NCI-H345 (cell line): Measurements from ENCODE around the gene UPP1.
A peak's percentile ranks its signal among the peaks of the same experiment; 100 is the strongest.
"Not testable (repeated sequence)": the region's sequence is repeated elsewhere in the genome, so short reads cannot be mapped to it uniquely, and the experiment has no call there.

ENCODE experiments used
- DNase-seq: peaks from one replicate; lab custom pipeline; 2025; lab: John Stamatoyannopoulos, UW

UPP1 gene

GRCh38 chr7:48089046-48090003 lies at the start of gene UPP1:
Gene UPP1, plus strand, starts transcription at chr7:48089265. Its CDS starts 5,519 bp downstream, at chr7:48094784.
- DNase-seq: peak; percentile 81

- DNase-seq: no peak
These were observed 48.0 kb upstream of the UPP1 start for GRCh38 chr7:48040944-48041652.

- DNase-seq: no peak
These were observed 47.5 kb upstream of the UPP1 start for GRCh38 chr7:48041653-48041970.

- DNase-seq: no peak
These were observed 46.8 kb upstream of the UPP1 start for GRCh38 chr7:48042216-48042615.

DNA sequence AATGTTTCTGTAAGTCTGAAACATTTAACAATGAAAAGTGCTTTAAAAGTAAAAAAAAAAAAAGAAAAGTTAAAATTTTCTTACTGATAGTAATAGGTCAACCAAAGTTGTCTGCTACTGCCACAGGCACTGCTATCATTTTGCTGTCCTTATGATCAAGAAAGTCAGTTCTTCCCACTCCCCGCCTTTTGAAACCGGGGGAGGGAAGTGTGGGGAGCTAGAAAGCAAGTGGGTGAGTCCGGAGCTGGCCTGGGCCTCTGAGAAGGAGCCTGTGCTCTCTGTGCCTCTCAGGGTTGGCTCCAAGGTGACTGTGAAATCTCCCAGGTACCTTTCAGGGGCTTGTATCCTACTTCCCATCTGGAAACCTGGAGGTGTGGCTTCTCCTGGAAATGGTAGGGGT lies 46.4 kb upstream of the UPP1 start:
- DNase-seq: no peak

- DNase-seq: no peak
These were observed 43.8 kb upstream of the UPP1 start for GRCh38 chr7:48045195-48045765.

- no peak for DNase-seq
These were observed 42.6 kb upstream of the UPP1 start for GRCh38 chr7:48046458-48046857.

GRCh38 chr7:48048113-48048512 lies 41.0 kb upstream of the UPP1 start:
- no peak for DNase-seq

GRCh38 chr7:48049850-48050249 lies 39.2 kb upstream of the UPP1 start:
- no peak for DNase-seq

DNA sequence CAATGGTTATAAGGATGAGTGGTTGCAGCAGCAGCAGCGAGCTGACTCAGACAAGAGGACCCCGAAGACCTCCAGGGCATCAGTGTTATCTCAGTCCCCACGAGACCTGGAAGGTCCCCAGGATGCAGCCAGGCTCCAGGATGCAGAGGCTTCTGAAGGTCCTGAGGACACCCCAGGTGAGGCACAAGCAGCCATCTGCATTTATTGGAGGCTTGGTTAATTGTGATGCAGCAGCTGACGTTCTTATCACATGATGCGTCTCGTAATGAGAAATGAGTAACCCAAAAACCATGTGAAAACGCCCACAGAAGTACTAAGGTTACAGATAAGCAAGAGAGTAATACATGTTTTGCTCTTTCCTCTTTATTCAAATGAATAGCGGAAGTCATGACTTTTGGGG lies 36.3 kb upstream of the UPP1 start:
- DNase-seq: no peak

DNA sequence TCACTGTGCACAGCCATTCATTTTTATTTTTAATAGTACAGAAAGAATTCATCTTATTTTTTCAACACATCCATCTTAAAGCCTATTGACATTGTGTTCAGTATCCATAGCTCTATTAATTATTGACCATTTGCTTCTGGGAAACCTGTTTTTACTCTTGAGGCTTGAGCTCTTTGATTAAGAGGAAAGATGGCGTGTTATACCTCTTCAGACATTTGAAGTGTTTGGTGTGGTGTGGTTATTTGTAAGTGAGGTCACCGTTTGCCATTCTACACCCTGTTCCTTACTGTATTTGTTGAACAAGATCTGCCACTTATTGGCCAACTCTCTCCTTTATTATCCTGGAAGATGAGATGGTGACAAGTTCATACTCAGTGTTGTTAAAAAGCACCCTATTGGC lies 35.3 kb upstream of the UPP1 start:
- DNase-seq: no peak

- DNase-seq: no peak
These were observed 30.1 kb upstream of the UPP1 start for GRCh38 chr7:48058990-48059389.

GRCh38 chr7:48059706-48060105 lies 29.4 kb upstream of the UPP1 start:
- DNase-seq: no peak

GRCh38 chr7:48063985-48064384 lies 25.1 kb upstream of the UPP1 start:
- no peak for DNase-seq

- DNase-seq: no peak
These were observed 21.6 kb upstream of the UPP1 start for GRCh38 chr7:48067475-48067874.

DNA sequence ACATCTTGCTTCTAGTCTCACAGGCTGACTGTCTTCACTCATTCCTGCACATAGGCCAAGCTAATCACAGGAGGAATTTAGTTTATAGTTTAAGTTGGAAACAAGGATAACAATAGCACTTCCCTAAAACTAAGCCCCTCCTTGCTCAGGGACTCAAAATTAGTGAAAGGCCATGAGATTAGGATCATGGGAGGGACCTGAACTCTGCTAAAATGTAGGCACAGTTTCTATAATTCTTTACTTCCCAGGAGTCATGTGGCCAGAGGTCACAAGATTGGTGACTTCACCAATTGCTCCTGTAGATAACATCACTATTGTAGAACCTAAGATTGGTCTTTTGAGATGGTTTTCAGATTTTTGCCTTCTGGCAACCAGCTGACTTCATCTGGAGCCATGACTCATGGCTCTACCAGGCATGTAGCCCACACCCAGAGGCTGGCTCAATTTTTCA lies 14.8 kb upstream of the UPP1 start:
- no peak for DNase-seq

- no peak for DNase-seq
These were observed 11.6 kb upstream of the UPP1 start for GRCh38 chr7:48077423-48077822.

DNA sequence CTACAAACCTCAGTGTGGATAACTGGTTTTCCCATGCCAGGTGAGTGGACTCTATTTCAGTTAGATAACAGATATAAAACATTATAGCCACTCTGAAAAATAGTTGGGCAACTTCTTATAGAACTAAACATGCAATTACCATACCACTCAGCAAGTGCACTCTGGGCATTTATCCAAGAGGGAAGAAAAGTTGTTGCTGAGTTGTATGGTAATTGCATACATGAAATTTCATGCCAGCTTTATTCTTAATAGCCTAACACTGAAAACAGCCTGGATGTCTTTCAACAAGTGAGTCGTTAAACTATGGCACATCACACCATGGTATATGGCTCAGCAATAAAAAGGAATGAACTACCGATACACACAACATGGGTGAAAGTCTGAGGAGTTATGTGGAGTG lies 10.6 kb upstream of the UPP1 start:
- DNase-seq: peak; percentile 40

DNA sequence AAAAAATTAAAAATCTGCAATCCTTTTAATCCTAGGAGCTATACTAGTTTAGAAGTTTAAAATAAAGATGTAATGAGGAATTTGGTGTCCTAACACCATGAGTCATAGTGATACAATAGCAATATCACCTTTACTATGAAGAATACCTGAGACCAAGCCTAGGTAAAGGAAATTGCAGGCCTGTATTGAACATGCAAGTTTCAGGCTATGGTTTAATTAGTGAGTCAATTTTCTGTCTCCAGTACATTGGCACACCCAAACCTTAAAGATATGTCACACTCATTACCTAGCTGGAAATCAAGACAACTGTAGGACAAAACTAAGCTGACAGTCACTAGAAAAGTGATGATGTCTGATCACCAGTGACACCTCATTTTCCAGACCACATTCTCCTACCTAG lies 6.7 kb upstream of the UPP1 start:
- not testable (repeated sequence) for DNase-seq

- no peak for DNase-seq
These were observed 5.8 kb upstream of the UPP1 start for GRCh38 chr7:48083114-48083830.

DNA sequence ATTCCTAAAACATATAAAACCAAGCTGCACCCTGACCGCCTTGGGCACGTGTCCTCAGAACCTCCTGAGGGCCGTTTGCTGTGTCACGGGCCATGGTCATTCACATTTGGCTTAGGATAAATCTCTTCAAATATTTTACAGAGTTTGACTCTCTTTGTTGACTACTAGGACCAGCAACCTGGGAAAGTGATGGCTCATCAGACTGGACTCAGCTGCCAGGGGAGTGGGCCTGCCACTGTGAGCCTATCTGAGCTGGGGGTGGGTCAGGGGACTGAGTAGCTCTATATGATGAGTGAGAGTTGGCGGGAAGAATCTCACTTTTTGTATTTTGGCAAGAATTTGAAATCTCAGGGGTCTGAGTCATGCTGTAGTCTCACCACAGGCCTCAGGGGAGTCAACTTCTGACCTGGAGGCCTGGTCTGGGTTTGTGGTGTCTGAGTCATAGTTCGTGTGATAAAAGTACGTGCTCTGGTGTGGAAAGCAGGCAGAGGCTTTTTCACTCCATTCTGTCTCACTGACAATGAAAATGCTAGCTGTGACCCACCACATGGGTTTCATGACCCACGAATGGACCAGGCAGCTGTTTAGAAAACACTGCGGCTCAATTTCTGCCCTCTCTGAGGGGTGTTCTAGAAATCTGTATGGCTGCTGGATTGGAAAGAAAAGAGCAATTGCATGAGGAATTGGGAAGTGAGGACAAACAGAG lies 4.2 kb upstream of the UPP1 start:
- no peak for DNase-seq

DNA sequence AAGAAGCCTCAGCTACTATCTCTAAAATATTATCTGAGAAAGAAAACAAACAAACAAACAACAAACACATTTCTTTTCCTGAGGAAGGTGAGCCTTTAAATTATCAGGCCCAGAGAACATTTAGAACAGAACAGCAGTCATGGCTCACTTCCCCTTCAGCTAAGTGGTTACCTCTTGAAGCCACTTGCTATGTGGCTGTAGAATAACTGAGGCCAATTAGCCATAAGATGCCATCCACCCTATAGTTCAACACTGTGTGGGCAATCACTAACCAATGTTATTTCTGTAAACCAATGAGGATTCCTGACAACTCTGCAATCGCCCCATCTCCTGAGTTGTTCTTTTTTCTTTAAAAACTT lies 3.7 kb upstream of the UPP1 start:
- no peak for DNase-seq
